T-helper 2 cell treated with Interferon-gamma antibody and Interleukin-4, amounts not matched to agents 5 μg/mL and 100 μg/mL, for 36 hours (primary cell): Measurements from ENCODE around the gene CACNA1H.

ENCODE experiments used
- DNase-seq: peaks from one replicate; pipeline ENCODE4 v3.0.0; 2021; ENCODE audit warnings: low spot score
- H3K27ac Mint-ChIP-seq: one replicate; pipeline ENCODE4 v1.8.0; 2021; ENCODE audit warnings: mild to moderate bottlenecking, mixed read lengths
- H3K27me3 Mint-ChIP-seq: one replicate; pipeline ENCODE4 v1.8.0; 2021; ENCODE audit warnings: low read depth, mixed read lengths
- H3K36me3 Mint-ChIP-seq: one replicate; pipeline ENCODE4 v1.8.0; 2021; ENCODE audit warnings: low read depth, mixed read lengths
- H3K4me1 Mint-ChIP-seq: one replicate; pipeline ENCODE4 v1.8.0; 2021; ENCODE audit warnings: low read depth, mixed read lengths
- H3K4me3 Mint-ChIP-seq: one replicate; pipeline ENCODE4 v1.8.0; 2022; ENCODE audit warnings: mild to moderate bottlenecking, moderate library complexity, mixed read lengths
- H3K9me3 Mint-ChIP-seq: one replicate; pipeline ENCODE4 v1.8.0; 2021; ENCODE audit warnings: mixed read lengths

CACNA1H gene

DNA sequence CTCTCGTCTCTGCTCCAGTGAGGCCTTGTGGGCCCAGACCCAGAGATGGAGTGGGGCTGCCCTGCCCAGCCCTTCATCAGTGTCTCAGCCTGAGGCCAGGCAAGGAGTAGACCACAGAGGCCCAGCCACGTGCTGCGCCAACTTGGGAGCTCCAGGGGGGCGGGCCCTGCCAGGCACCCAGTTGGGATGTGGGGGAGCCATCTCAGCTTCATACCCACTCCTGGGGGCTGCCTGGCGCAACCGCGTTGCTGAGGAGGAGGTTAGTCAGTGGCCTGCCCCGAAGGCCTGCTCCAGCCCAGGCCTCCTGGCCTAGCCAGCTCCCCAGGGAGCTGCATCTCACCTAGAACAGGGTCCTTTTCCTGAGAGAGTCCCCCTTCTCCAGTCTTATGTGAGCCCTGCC, 60.3 kb downstream of the CACNA1H start:
- no peaks in the 10 kb centered on the region for H3K4me1 Mint-ChIP-seq
- H3K27ac Mint-ChIP-seq = no peak overlapping the region
- no peak for DNase-seq
- H3K36me3 Mint-ChIP-seq = no peaks in the 10 kb centered on the region
- no peak overlapping the region for H3K4me3 Mint-ChIP-seq
- H3K9me3 Mint-ChIP-seq = no peaks in the 10 kb centered on the region
- H3K27me3 Mint-ChIP-seq = no peaks in the 10 kb centered on the region

- H3K4me1 Mint-ChIP-seq = no peaks in the 10 kb centered on the region
- no peaks in the 10 kb centered on the region for H3K36me3 Mint-ChIP-seq
- no peak for DNase-seq
- H3K4me3 Mint-ChIP-seq = no peak overlapping the region
- no peak overlapping the region for H3K27ac Mint-ChIP-seq
- no peaks in the 10 kb centered on the region for H3K9me3 Mint-ChIP-seq
- H3K27me3 Mint-ChIP-seq = no peaks in the 10 kb centered on the region
Measured at GRCh38 chr16:1213796-1214372, 61.0 kb downstream of the CACNA1H start.

GRCh38 chr16:1214719-1215118, 61.8 kb downstream of the CACNA1H start:
- no peaks in the 10 kb centered on the region for H3K36me3 Mint-ChIP-seq
- no peaks in the 10 kb centered on the region for H3K9me3 Mint-ChIP-seq
- DNase-seq = no peak

GRCh38 chr16:1215574-1216295, 62.8 kb downstream of the CACNA1H start:
- Mint-ChIP-seq H3K9me3 (no peaks in the 10 kb centered on the region), H3K4me3 (no peak overlapping the region), H3K4me1 (no peaks in the 10 kb centered on the region), H3K36me3 (no peaks in the 10 kb centered on the region), H3K27me3 (no peaks in the 10 kb centered on the region), H3K27ac (no peak overlapping the region)
- DNase-seq = no peak

More at GRCh38 chr16:1214719-1215118, 61.8 kb downstream of the CACNA1H start:
- Mint-ChIP-seq H3K27me3 (no peaks in the 10 kb centered on the region), H3K4me3 (no peak overlapping the region), H3K27ac (no peak overlapping the region), H3K4me1 (no peaks in the 10 kb centered on the region)

DNA sequence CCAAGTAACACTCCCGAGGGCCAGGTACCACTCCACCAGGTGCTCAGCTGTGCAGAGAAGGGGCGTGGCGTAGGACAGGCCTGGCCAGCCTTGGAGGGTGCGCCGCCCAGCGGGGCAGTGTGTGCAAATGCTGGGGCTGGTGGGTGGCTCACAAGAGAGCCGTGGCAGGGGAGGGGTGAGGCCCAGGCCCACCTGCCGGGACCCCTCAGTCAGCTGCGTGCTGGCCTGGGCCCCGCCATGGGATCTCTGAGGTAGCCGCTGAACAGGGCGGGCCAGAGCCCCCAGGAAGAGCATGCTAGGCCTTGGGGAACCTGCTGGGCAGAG, 63.4 kb downstream of the CACNA1H start:
- Mint-ChIP-seq H3K9me3 (no peaks in the 10 kb centered on the region), H3K36me3 (no peaks in the 10 kb centered on the region), H3K4me3 (no peak overlapping the region), H3K27me3 (no peaks in the 10 kb centered on the region), H3K4me1 (no peaks in the 10 kb centered on the region), H3K27ac (no peak overlapping the region)
- DNase-seq = no peak

DNA sequence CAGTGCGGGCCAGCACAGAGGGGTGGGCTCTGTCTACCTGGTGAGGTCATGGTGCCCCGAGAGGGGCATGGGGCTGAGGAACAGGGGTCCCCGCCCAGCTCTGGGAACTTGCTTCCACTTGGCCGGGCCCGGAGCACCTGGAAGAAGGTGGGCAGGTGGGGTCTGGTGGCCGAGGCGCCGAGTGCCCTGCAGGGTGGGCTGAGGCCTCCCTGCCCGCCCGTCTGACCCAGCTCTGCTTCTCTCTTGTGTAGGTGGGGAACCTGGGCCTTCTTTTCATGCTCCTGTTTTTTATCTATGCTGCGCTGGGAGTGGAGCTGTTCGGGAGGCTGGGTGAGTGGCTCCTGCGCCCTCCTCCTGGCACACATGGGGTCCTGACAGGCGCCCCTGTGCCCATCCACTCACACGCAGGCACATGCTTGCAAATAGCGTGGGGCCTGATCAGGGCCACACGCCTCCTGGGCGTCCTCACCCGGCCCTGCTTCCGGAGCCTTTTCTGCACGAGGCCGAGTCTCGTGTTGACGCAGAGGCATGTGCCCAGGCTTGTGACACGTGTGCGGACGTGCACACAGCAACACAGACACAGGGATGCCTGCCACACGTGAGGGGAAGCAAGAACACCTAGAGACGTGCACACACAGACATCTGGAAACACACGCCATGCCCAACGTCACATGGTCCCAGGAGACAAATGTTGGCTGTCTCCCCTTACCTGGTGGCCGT, 63.9 kb downstream of the CACNA1H start:
- no peaks in the 10 kb centered on the region for H3K4me1 Mint-ChIP-seq
- no peak for DNase-seq
- no peaks in the 10 kb centered on the region for H3K36me3 Mint-ChIP-seq
- H3K9me3 Mint-ChIP-seq = no peaks in the 10 kb centered on the region
- H3K4me3 Mint-ChIP-seq = no peak overlapping the region
- H3K27ac Mint-ChIP-seq = no peak overlapping the region
- no peaks in the 10 kb centered on the region for H3K27me3 Mint-ChIP-seq

GRCh38 chr16:1217526-1217925, 64.6 kb downstream of the CACNA1H start:
- DNase-seq = no peak
- Mint-ChIP-seq H3K4me3 (no peak overlapping the region), H3K27me3 (no peaks in the 10 kb centered on the region), H3K9me3 (no peaks in the 10 kb centered on the region), H3K36me3 (no peaks in the 10 kb centered on the region), H3K4me1 (no peaks in the 10 kb centered on the region), H3K27ac (no peak overlapping the region)

- Mint-ChIP-seq H3K27ac (no peak overlapping the region), H3K4me1 (no peaks in the 10 kb centered on the region), H3K27me3 (no peaks in the 10 kb centered on the region), H3K4me3 (no peak overlapping the region), H3K36me3 (no peaks in the 10 kb centered on the region), H3K9me3 (no peaks in the 10 kb centered on the region)
- no peak for DNase-seq
Measured at GRCh38 chr16:1218061-1218929, 65.4 kb downstream of the CACNA1H start.

DNA sequence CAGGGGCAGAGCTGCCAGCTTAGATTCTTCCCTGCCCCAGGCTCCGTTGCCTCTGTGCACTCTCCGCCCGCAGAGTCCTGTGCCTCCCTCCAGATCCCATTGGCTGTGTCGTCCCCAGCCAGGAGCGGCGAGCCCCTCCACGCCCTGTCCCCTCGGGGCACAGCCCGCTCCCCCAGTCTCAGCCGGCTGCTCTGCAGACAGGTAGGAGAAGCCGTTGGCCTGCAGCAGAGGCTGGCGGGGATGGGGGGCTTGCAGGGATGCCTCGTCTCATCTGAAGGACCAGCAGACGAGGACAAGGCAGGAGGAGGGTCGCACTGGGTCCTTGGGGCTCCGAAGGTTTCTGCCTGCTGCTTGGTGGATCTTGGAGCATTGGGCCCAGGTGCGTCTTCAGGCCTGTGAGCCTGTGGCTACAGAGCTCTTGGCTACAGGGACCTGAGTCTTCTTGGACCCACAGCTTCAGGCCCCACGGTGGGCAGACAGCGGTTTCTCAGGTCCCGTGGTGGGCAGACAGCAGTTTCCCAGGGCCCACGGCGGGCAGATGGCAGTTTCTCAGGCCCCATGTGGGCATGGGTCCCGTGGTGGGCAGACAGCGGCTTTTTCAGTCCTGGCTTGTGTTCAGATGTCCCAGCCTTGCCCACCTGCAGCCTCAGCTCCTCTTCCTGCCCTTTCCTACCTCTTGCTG, 66.2 kb downstream of the CACNA1H start:
- Mint-ChIP-seq H3K27ac (no peak overlapping the region), H3K27me3 (no peaks in the 10 kb centered on the region), H3K4me1 (no peaks in the 10 kb centered on the region), H3K9me3 (no peaks in the 10 kb centered on the region), H3K4me3 (no peak overlapping the region), H3K36me3 (no peaks in the 10 kb centered on the region)
- DNase-seq = no peak

DNA sequence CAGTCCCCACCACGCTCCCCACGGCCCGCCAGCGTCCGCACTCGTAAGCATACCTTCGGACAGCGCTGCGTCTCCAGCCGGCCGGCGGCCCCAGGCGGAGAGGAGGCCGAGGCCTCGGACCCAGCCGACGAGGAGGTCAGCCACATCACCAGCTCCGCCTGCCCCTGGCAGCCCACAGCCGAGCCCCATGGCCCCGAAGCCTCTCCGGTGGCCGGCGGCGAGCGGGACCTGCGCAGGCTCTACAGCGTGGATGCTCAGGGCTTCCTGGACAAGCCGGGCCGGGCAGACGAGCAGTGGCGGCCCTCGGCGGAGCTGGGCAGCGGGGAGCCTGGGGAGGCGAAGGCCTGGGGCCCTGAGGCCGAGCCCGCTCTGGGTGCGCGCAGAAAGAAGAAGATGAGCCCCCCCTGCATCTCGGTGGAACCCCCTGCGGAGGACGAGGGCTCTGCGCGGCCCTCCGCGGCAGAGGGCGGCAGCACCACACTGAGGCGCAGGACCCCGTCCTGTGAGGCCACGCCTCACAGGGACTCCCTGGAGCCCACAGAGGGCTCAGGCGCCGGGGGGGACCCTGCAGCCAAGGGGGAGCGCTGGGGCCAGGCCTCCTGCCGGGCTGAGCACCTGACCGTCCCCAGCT, 67.3 kb downstream of the CACNA1H start:
- no peak overlapping the region for H3K4me3 Mint-ChIP-seq
- no peak overlapping the region for H3K27ac Mint-ChIP-seq
- no peaks in the 10 kb centered on the region for H3K27me3 Mint-ChIP-seq

DNA sequence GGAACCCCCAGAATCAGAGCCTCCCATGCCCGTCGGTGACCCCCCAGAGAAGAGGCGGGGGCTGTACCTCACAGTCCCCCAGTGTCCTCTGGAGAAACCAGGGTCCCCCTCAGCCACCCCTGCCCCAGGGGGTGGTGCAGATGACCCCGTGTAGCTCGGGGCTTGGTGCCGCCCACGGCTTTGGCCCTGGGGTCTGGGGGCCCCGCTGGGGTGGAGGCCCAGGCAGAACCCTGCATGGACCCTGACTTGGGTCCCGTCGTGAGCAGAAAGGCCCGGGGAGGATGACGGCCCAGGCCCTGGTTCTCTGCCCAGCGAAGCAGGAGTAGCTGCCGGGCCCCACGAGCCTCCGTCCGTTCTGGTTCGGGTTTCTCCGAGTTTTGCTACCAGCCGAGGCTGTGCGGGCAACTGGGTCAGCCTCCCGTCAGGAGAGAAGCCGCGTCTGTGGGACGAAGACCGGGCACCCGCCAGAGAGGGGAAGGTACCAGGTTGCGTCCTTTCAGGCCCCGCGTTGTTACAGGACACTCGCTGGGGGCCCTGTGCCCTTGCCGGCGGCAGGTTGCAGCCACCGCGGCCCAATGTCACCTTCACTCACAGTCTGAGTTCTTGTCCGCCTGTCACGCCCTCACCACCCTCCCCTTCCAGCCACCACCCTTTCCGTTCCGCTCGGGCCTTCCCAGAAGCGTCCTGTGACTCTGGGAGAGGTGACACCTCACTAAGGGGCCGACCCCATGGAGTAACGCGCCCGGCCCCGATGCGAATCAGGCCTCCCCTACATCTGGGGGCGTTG, 68.1 kb downstream of the CACNA1H start:
- no peak for DNase-seq
- Mint-ChIP-seq H3K9me3 (no peaks in the 10 kb centered on the region), H3K36me3 (no peaks in the 10 kb centered on the region), H3K4me3 (no peak overlapping the region), H3K4me1 (no peaks in the 10 kb centered on the region), H3K27ac (no peak overlapping the region), H3K27me3 (no peaks in the 10 kb centered on the region)

More for the DNA sequence above, 67.3 kb downstream of the CACNA1H start:
- Mint-ChIP-seq H3K36me3 (no peaks in the 10 kb centered on the region), H3K9me3 (no peaks in the 10 kb centered on the region), H3K4me1 (no peaks in the 10 kb centered on the region)
- no peak for DNase-seq

DNA sequence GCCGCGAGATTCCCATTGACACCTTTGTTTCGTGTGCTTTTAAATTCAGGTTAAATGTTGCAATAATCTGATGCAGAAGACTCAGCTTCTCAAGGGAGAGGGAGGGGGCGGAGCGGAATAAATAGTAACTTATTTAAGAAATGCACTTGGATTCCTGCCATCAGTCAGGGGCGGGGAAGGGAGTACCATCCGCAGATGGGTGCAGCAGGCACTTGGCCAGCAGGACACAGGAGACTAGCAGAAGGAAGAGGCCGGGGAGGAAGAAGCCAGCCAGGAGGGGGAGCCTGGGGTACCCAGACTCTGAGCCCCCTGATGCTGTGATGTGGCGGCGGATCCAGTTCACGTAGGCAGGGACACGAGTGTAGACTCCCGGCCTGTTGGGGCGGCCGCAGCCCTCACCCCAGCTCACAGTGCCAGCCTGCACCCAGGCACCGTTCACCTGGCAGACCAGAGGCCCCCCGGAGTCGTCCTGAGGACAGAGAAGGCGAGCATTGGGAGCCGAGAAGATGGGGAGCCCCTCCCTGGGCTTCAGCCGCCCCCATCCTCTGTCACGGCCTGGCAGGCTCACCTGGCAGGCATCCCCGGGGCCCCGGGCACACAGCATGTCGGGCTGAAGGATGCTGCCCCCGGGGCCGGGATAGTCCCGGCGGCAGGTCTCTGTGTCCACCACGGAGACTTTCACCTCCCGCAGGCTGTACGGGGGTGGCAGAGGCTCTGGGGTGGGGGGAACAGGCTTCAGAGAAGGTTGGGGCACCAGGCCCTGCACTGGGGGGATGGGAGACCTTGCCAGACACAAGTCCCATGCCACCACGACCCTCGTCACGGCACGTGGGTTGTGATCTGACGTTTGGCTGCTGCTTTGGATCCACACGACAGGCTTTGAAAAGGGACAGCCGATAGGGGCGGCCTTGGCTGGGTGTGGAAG, 69.0 kb downstream of the CACNA1H start:
- Mint-ChIP-seq H3K9me3 (no peaks in the 10 kb centered on the region), H3K27me3 (no peaks in the 10 kb centered on the region), H3K4me3 (no peak overlapping the region), H3K27ac (no peak overlapping the region), H3K4me1 (no peaks in the 10 kb centered on the region), H3K36me3 (no peaks in the 10 kb centered on the region)
- DNase-seq = no peak
